A673 (cell line): ENCODE results near the gene KBTBD12. TPM values are rescaled to one million over a fixed set of nuclear protein-coding genes. Genes with fewer than 3 reads are reported as not detected.

Experiments used
- BruUV-seq: library from RNA; stranded (reverse); fragments of 400-500 nt; replicated peaks from 2 replicates; lab custom pipeline; 2021; lab: Mats Ljungman, UMichigan
- CTCF ChIA-PET: fragments of 300-600 bp; sonication (Branson Sonifier 250); formaldehyde crosslinking; loops from one replicate; lab custom pipeline; 2022; ENCODE audit warnings: antibody characterized with exemption; lab: Charles Lee
- POLR2A ChIA-PET: fragments of 300-600 bp; sonication (Branson Sonifier 250); formaldehyde crosslinking; loops from one replicate; lab custom pipeline; 2022; ENCODE audit warnings: antibody characterized with exemption; ENCODE audit not compliant: low non-redundant PET; lab: Charles Lee
- DNase-seq: peaks from one replicate; pipeline ENCODE4 v3.0.0-alpha.2; 2015; ENCODE audit warnings: low spot score
- H3K27ac ChIP-seq: fragments of 200-600 bp; sonication (generic); 2 replicates; pipeline ENCODE4 v1.5.1; 2016; ENCODE audit warnings: mixed run types, low read depth, mild to moderate bottlenecking, mixed read lengths, antibody characterized with exemption, low read length; ENCODE audit not compliant: poor library complexity, severe bottlenecking
- H3K27me3 ChIP-seq: fragments of 200-600 bp; sonication (generic); replicated peaks from 2 replicates; pipeline ENCODE4 v1.6.1; 2017; ENCODE audit warnings: mixed run types, low read depth, mild to moderate bottlenecking, mixed read lengths, antibody characterized with exemption, low read length; ENCODE audit not compliant: insufficient read depth, poor library complexity
- H3K36me3 ChIP-seq: fragments of 200-600 bp; sonication (generic); 2 replicates; pipeline ENCODE4 v1.6.1; 2016; ENCODE audit warnings: mixed run types, mild to moderate bottlenecking, mixed read lengths, antibody characterized with exemption, low read length; ENCODE audit not compliant: insufficient read depth, poor library complexity, severe bottlenecking
- H3K4me1 ChIP-seq: fragments of 200-600 bp; sonication (generic); 2 replicates; pipeline ENCODE4 v1.6.1; 2017; ENCODE audit warnings: mixed run types, mild to moderate bottlenecking, mixed read lengths, antibody characterized with exemption, low read length; ENCODE audit not compliant: insufficient read depth, poor library complexity, severe bottlenecking
- H3K4me3 ChIP-seq: fragments of 200-600 bp; sonication (generic); 2 replicates; pipeline ENCODE4 v1.5.1; 2016; ENCODE audit warnings: low read depth, mixed run types, mild to moderate bottlenecking, mixed read lengths, low read length; ENCODE audit not compliant: poor library complexity, severe bottlenecking
- H3K9me3 ChIP-seq: fragments of 200-600 bp; sonication (generic); 2 replicates; pipeline ENCODE4 v1.6.1; 2016; ENCODE audit warnings: mixed run types, low read depth, mild to moderate bottlenecking, mixed read lengths, antibody characterized with exemption, low read length; ENCODE audit not compliant: poor library complexity, severe bottlenecking
- CTCF ChIP-seq: fragments of 300-800, 200-600 bp; sonication (generic); conservative IDR thresholded peaks from 2 replicates; pipeline ENCODE4 v1.5.1; 2017; ENCODE audit warnings: low read depth, mild to moderate bottlenecking, antibody characterized with exemption, low read length, moderate library complexity, mixed read lengths
- EZH2 ChIP-seq: fragments of 200-600 bp; sonication (generic); IDR thresholded peaks from 2 replicates; pipeline ENCODE4 v1.6.1; 2017; ENCODE audit warnings: borderline replicate concordance, low read depth, mild to moderate bottlenecking, mixed read lengths, antibody characterized with exemption, low read length; ENCODE audit not compliant: poor library complexity, severe bottlenecking
- intact Hi-C: fragments of 100-400 bp; cut with micrococcal nuclease; formaldehyde crosslinking; loops from one replicate; pipeline ENCODE4 v1.10.0; 2022; ENCODE audit not compliant: unreplicated experiment
- total RNA-seq: library from RNA; stranded (reverse); gene quantifications from 2 replicates; pipeline ENCODE4 v1.2.3, GENCODE V29; 2021

Gene KBTBD12
- total RNA-seq, 1 experiment from 2014 or later: not detected

- H3K4me1 ChIP-seq: no peaks in the 10 kb centered on the region
- ChIA-PET POLR2A (no interaction called here), CTCF (no interaction called here)
- TF ChIP-seq CTCF (no peak), EZH2 (no peak)
- no peak overlapping the region for H3K27ac ChIP-seq
- no peaks in the 10 kb centered on the region for H3K9me3 ChIP-seq
- peaks cover 56% of the 10 kb centered on the region for H3K27me3 ChIP-seq
- no peak overlapping the region for H3K4me3 ChIP-seq
- intact Hi-C loops: no loop called here
- H3K36me3 ChIP-seq: no peaks in the 10 kb centered on the region
- no peak for DNase-seq
- no TSS peak for BruUV-seq
These were observed 27.6 kb downstream of the KBTBD12 start for GRCh38 chr3:127942613-127943012.

GRCh38 chr3:127948211-127948610, 33.2 kb downstream of the KBTBD12 start:
- TF ChIP-seq CTCF (no peak), EZH2 (no peak)
- Histone ChIP-seq H3K27ac (no peak overlapping the region), H3K27me3 (peaks cover 33% of the 10 kb centered on the region), H3K9me3 (no peaks in the 10 kb centered on the region), H3K4me1 (no peaks in the 10 kb centered on the region), H3K36me3 (no peaks in the 10 kb centered on the region), H3K4me3 (no peak overlapping the region)
- CTCF ChIA-PET: no interaction called here
- no TSS peak for BruUV-seq
- DNase-seq: no peak
- POLR2A ChIA-PET: no interaction called here
- intact Hi-C loops: no loop called here

GRCh38 chr3:127949446-127950055, 34.5 kb downstream of the KBTBD12 start:
- H3K4me1 ChIP-seq: no peaks in the 10 kb centered on the region
- H3K36me3 ChIP-seq: no peaks in the 10 kb centered on the region
- no TSS peak for BruUV-seq
- H3K27ac ChIP-seq: no peak overlapping the region
- CTCF ChIA-PET: no interaction called here
- H3K27me3 ChIP-seq: peaks cover 28% of the 10 kb centered on the region
- no peak overlapping the region for H3K4me3 ChIP-seq
- POLR2A ChIA-PET: no interaction called here
- TF ChIP-seq CTCF (no peak), EZH2 (no peak)
- H3K9me3 ChIP-seq: no peaks in the 10 kb centered on the region
- no peak for DNase-seq
- intact Hi-C loops: no loop called here
